ENCODE results near the gene HUWE1.

HUWE1 gene

GRCh38 chrX:53683556-53684414 is 2.7 kb downstream of the HUWE1 start:
- peak; percentile 80 for DNase-seq

GRCh38 chrX:53682885-53683555 is 3.5 kb downstream of the HUWE1 start:
- DNase-seq = no peak

- no peak for DNase-seq
Observed at GRCh38 chrX:53681661-53682060, 4.9 kb downstream of the HUWE1 start.

GRCh38 chrX:53678667-53679066 is 7.9 kb downstream of the HUWE1 start:
- DNase-seq = no peak

- no peak for DNase-seq
Observed at GRCh38 chrX:53677286-53677685, 9.2 kb downstream of the HUWE1 start.

GRCh38 chrX:53674581-53674980 is 11.9 kb downstream of the HUWE1 start:
- no peak for DNase-seq

- no peak for DNase-seq
Observed at GRCh38 chrX:53669258-53669657, 17.3 kb downstream of the HUWE1 start.

GRCh38 chrX:53666171-53666570 is 20.3 kb downstream of the HUWE1 start:
- no peak for DNase-seq

- DNase-seq = no peak
Observed at GRCh38 chrX:53660004-53660403, 26.5 kb downstream of the HUWE1 start.

GRCh38 chrX:53659039-53659438 is 27.5 kb downstream of the HUWE1 start:
- no peak for DNase-seq

GRCh38 chrX:53656845-53657244 is 29.7 kb downstream of the HUWE1 start:
- DNase-seq = no peak

- no peak for DNase-seq
Observed at GRCh38 chrX:53654376-53654775, 32.1 kb downstream of the HUWE1 start.

GRCh38 chrX:53644751-53645150 is 41.8 kb downstream of the HUWE1 start:
- DNase-seq = no peak

GRCh38 chrX:53642337-53642736 is 44.2 kb downstream of the HUWE1 start:
- DNase-seq = no peak

GRCh38 chrX:53639257-53639656 is 47.3 kb downstream of the HUWE1 start:
- DNase-seq = no peak

GRCh38 chrX:53637479-53637878 is 49.0 kb downstream of the HUWE1 start:
- no peak for DNase-seq

- no peak for DNase-seq
Observed at GRCh38 chrX:53631156-53631555, 55.4 kb downstream of the HUWE1 start.

GRCh38 chrX:53630261-53630660 is 56.3 kb downstream of the HUWE1 start:
- DNase-seq = no peak

GRCh38 chrX:53622431-53622830 is 64.1 kb downstream of the HUWE1 start:
- no peak for DNase-seq

- no peak for DNase-seq
Observed at GRCh38 chrX:53621418-53621986, 65.0 kb downstream of the HUWE1 start.

GRCh38 chrX:53616946-53617345 is 69.6 kb downstream of the HUWE1 start:
- no peak for DNase-seq

- DNase-seq = no peak
Observed at GRCh38 chrX:53606456-53606855, 80.1 kb downstream of the HUWE1 start.

GRCh38 chrX:53605004-53605403 is 81.5 kb downstream of the HUWE1 start:
- no peak for DNase-seq

- DNase-seq = no peak
Observed at GRCh38 chrX:53599781-53600396, 86.6 kb downstream of the HUWE1 start.

Measured in activated CD4-positive, CD25-positive, alpha-beta regulatory T cell treated with anti-CD3 and anti-CD28 coated beads, Interleukin-2, amount 50 U/mL, for 72 hours (primary cell).